BE2C (cell line): ENCODE data around the gene ARHGAP42.

Experiments used
- DNase-seq: peaks from one replicate; pipeline ENCODE4 v3.0.0-alpha.2; 2020
- H3K27me3 ChIP-seq: fragments of 250-450 bp; sonication (Bioruptor Pico); 2 replicates; pipeline ENCODE4 v1.5.1; 2020; ENCODE audit warnings: mild to moderate bottlenecking
- H3K36me3 ChIP-seq: fragments of 250-450 bp; sonication (Bioruptor Pico); 2 replicates; pipeline ENCODE4 v1.5.1; 2020; ENCODE audit warnings: mild to moderate bottlenecking
- H3K4me1 ChIP-seq: fragments of 250-450 bp; sonication (Bioruptor Pico); 2 replicates; pipeline ENCODE4 v1.5.1; 2020
- H3K4me3 ChIP-seq: 2 replicates; pipeline ENCODE4 v1.5.1; 2011; ENCODE audit warnings: low read depth, low read length
- H3K9me3 ChIP-seq: fragments of 250-450 bp; sonication (Bioruptor Pico); 2 replicates; pipeline ENCODE4 v1.5.1; 2020
- TF ChIP-seq, protein P1 (sequence below): IDR thresholded peaks from 2 replicates; pipeline ENCODE4 v1.5.1; 2012; ENCODE audit warnings: mild to moderate bottlenecking, low read depth, low read length

ARHGAP42 gene

DNA sequence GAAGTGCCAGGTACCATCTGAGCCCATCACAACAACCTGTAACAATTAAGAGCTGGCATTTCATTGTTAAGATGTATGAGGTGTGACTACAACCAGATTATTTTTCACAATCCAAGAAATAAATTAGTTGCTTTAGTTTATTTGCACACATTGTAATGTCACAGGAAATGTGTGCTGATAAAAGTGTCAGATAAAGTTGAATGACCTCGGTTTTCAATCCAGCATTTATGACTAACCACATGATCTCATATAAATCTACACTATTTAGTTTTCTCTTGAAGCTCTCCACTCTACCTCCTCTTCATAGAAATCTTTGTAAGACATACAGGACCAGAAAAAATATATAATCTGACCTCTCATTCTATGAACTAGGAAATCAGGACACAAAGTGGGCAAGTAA, 276.3 kb downstream of the ARHGAP42 start:
- peaks cover 3% of the 10 kb centered on the region for H3K36me3 ChIP-seq
- no peak overlapping the region for H3K4me3 ChIP-seq
- no peaks in the 10 kb centered on the region for H3K4me1 ChIP-seq
- TF ChIP-seq, protein P1, sequence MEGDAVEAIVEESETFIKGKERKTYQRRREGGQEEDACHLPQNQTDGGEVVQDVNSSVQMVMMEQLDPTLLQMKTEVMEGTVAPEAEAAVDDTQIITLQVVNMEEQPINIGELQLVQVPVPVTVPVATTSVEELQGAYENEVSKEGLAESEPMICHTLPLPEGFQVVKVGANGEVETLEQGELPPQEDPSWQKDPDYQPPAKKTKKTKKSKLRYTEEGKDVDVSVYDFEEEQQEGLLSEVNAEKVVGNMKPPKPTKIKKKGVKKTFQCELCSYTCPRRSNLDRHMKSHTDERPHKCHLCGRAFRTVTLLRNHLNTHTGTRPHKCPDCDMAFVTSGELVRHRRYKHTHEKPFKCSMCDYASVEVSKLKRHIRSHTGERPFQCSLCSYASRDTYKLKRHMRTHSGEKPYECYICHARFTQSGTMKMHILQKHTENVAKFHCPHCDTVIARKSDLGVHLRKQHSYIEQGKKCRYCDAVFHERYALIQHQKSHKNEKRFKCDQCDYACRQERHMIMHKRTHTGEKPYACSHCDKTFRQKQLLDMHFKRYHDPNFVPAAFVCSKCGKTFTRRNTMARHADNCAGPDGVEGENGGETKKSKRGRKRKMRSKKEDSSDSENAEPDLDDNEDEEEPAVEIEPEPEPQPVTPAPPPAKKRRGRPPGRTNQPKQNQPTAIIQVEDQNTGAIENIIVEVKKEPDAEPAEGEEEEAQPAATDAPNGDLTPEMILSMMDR = no peak
- DNase-seq = no peak
- no peaks in the 10 kb centered on the region for H3K9me3 ChIP-seq
- no peaks in the 10 kb centered on the region for H3K27me3 ChIP-seq

DNA sequence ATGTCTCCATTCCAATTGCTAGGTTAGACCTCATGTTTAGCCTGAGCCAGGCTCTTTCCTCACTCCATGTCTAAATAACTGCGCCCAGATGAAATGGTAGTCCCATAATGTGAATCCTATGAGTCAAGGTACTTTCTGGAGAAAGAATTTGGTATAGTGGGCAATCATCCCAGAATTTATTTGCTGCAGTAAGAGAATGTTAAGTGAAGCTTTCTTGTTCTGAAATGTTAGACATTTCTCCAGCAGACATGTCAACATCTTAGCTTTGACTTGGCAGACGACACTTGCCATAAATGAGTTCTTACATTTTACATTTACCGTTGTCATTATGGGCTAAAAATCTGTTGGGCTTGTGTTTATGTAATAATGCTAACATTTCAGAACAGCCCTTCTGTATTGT, 277.3 kb downstream of the ARHGAP42 start:
- H3K4me1 ChIP-seq = no peaks in the 10 kb centered on the region
- H3K27me3 ChIP-seq = no peaks in the 10 kb centered on the region
- TF ChIP-seq, protein P1 = no peak
- H3K9me3 ChIP-seq = no peaks in the 10 kb centered on the region
- H3K4me3 ChIP-seq = no peak overlapping the region
- peaks cover 3% of the 10 kb centered on the region for H3K36me3 ChIP-seq
- DNase-seq = no peak

DNA sequence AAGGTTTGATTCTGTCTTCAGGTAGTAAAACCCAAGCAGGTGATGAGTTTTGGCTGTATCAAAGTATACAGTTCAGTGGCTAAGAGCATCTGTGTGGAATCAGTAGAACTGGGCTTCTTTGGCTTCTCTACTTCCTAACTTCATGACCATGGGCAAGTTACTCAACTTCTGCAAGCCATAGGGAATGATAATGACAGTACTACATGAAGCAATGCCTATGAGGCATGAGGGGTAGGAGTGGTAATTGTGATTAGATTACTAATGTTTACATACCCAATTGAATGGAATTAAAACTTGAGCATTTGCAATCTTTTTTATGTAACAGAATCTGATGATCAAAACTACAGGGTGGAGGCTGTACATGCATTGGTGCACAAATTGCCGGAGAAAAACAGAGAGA, 278.3 kb downstream of the ARHGAP42 start:
- no peaks in the 10 kb centered on the region for H3K27me3 ChIP-seq
- H3K36me3 ChIP-seq = peaks cover 3% of the 10 kb centered on the region

DNA sequence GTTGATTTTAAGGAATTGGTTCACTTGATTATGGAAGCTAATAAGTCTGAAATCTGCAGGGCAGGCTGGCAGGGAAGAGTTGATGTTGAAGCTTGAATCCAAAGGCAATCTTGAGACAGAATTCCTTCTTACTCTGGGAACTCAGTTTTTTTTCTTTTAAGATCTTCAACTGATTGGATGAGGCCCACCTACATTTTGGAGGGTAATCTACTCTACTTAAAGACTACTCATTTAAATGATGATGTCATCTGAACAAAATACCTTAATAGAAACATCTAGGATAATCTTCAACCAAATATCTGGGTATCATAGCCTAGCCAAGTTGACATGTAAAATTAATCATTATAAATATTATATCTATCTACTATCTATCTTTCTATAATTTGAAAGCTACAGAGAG, 279.3 kb downstream of the ARHGAP42 start:
- Histone ChIP-seq H3K36me3 (peaks cover 3% of the 10 kb centered on the region), H3K9me3 (no peaks in the 10 kb centered on the region), H3K4me1 (no peaks in the 10 kb centered on the region), H3K27me3 (no peaks in the 10 kb centered on the region), H3K4me3 (no peak overlapping the region)
- TF ChIP-seq, protein P1 = no peak
- DNase-seq = no peak

More for the DNA sequence above, 278.3 kb downstream of the ARHGAP42 start:
- Histone ChIP-seq H3K9me3 (no peaks in the 10 kb centered on the region), H3K4me3 (no peak overlapping the region), H3K4me1 (no peaks in the 10 kb centered on the region)
- DNase-seq = no peak
- TF ChIP-seq, protein P1 = no peak

DNA sequence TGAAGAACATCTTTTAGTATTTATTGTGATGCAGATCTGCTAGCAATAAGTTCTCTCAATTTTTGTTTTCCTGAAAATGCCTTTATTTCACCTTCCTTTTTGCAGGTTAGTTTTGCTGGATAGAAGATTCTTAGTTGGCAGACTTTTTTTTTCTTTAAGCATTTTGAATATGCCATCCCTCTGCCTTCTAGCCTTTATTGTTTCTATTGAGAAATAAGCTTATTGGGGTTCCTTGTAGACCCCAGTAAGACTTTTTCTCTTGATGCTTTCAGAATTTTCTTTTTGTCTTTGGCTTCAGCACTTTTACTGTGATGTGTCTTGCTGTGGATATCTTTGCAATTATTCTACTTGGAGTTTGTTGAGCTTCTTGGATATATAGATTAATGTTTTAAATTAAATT, 281.9 kb downstream of the ARHGAP42 start:
- Histone ChIP-seq H3K27me3 (no peaks in the 10 kb centered on the region), H3K4me1 (no peaks in the 10 kb centered on the region), H3K4me3 (no peak overlapping the region), H3K9me3 (no peaks in the 10 kb centered on the region), H3K36me3 (no peaks in the 10 kb centered on the region)
- DNase-seq = no peak
- TF ChIP-seq, protein P1 = no peak

DNA sequence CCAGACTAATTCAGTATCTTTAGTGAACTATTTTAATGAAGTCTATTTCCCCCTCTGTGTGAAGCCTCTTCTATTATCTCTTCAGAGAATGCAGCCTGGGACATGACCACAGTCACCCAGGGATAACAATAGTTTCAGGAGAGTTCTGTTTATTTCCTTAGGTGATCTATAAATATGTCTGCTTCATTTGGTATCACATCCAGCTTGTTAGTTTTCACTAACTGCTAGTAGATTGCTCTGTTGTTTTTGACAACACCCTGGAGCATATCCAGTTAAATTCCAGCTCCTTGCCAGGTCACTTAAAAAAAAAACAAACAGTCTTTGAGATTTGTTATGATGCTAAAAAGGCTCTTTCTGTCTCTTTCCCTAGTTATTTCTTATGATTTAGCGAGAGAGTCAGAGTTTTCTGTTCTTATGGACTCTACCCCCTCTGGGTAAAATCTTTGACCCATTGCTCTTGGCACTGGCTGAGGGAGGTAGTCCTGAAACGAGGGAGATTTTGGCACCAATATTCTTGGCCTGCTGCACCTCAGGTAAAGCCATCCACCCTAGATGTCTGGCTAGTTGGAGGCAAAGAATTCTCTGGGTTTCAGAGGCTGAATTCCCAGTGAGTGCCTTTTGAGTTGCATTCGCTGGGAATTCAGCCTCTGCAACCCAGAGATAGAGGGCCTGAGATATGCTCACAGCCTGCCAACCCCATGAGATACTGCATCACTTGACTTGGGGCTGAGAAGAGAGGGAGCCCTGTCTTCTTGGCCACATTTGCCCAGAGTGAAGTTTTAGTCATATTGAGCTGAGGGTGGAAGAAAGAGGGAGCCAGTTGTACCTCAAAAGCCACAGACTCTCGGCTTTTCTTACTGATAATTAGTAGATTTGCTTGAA, 283.4 kb downstream of the ARHGAP42 start:
- no peak overlapping the region for H3K4me3 ChIP-seq
- no peaks in the 10 kb centered on the region for H3K36me3 ChIP-seq
- H3K9me3 ChIP-seq = no peaks in the 10 kb centered on the region
- no peaks in the 10 kb centered on the region for H3K27me3 ChIP-seq
- TF ChIP-seq, protein P1 = no peak
- no peaks in the 10 kb centered on the region for H3K4me1 ChIP-seq
- no peak for DNase-seq
